RWPE2 (cell line): ENCODE results near the gene SNX24.
A peak's percentile ranks its signal among the peaks of the same experiment; 100 is the strongest.
"Not testable (repeated sequence)": the region's sequence is repeated elsewhere in the genome, so short reads cannot be mapped to it uniquely, and the experiment has no call there.

ENCODE experiments used
- ATAC-seq: fragments of 200-7000 bp; cut with Tn5 transposase; 3 replicates; pipeline ENCODE4 v1.9.1; 2021; ENCODE audit warnings: low read depth
- DNase-seq: peaks from one replicate; pipeline ENCODE4 v3.0.0-alpha.2; 2020; ENCODE audit warnings: low spot score
- H3K27ac ChIP-seq: fragments of 450-650 bp; 2 replicates; pipeline ENCODE4 v1.5.1; 2017; ENCODE audit warnings: mild to moderate bottlenecking; ENCODE audit not compliant: poor library complexity, severe bottlenecking
- H3K27me3 ChIP-seq: fragments of 250-450 bp; sonication (Bioruptor Pico); 2 replicates; pipeline ENCODE4 v1.5.1; 2021; ENCODE audit warnings: mild to moderate bottlenecking, moderate library complexity; ENCODE audit not compliant: insufficient read depth, poor library complexity, severe bottlenecking
- H3K36me3 ChIP-seq: fragments of 250-450 bp; sonication (Bioruptor Pico); 2 replicates; pipeline ENCODE4 v1.5.1; 2020; ENCODE audit warnings: low read depth, mild to moderate bottlenecking, moderate library complexity
- H3K4me1 ChIP-seq: fragments of 250-450 bp; sonication (Bioruptor Pico); 2 replicates; pipeline ENCODE4 v1.5.1; 2021; ENCODE audit warnings: mild to moderate bottlenecking, moderate library complexity; ENCODE audit not compliant: insufficient read depth, poor library complexity, severe bottlenecking
- H3K4me3 ChIP-seq: fragments of 250-450 bp; sonication (Bioruptor Pico); 2 replicates; pipeline ENCODE4 v1.5.1; 2021; ENCODE audit warnings: mild to moderate bottlenecking, moderate library complexity; ENCODE audit not compliant: severe bottlenecking
- H3K9me3 ChIP-seq: fragments of 250-450 bp; sonication (Bioruptor Pico); 2 replicates; pipeline ENCODE4 v1.5.1; 2021; ENCODE audit warnings: mild to moderate bottlenecking, moderate library complexity; ENCODE audit not compliant: severe bottlenecking
- TF ChIP-seq, protein P1 (sequence below): fragments of 450-650 bp; IDR thresholded peaks from one replicate; pipeline ENCODE4 v1.5.1; 2017; ENCODE audit warnings: mild to moderate bottlenecking, moderate library complexity; ENCODE audit not compliant: poor library complexity, severe bottlenecking

SNX24 gene

DNA sequence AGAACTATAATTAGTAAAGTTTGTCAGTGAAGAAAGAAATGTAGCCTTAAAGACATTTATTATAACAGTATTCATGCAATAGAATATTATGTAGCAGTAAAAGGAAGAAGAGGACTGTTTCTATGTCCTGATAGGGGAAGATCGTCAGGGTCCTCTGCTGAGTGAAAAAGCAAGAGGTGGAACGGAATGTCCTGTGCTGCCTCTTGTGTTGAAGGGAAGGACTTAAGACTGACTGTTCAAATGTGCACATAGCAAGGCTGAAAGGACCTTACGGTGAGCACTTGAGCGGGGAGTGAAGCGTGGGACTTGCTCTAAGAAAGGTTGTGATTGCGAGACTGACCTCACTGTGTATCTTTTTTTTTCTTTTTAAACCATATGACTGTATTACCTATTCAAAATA lies 63.2 kb downstream of the SNX24 start:
- no peak for ATAC-seq
- TF ChIP-seq, protein P1, sequence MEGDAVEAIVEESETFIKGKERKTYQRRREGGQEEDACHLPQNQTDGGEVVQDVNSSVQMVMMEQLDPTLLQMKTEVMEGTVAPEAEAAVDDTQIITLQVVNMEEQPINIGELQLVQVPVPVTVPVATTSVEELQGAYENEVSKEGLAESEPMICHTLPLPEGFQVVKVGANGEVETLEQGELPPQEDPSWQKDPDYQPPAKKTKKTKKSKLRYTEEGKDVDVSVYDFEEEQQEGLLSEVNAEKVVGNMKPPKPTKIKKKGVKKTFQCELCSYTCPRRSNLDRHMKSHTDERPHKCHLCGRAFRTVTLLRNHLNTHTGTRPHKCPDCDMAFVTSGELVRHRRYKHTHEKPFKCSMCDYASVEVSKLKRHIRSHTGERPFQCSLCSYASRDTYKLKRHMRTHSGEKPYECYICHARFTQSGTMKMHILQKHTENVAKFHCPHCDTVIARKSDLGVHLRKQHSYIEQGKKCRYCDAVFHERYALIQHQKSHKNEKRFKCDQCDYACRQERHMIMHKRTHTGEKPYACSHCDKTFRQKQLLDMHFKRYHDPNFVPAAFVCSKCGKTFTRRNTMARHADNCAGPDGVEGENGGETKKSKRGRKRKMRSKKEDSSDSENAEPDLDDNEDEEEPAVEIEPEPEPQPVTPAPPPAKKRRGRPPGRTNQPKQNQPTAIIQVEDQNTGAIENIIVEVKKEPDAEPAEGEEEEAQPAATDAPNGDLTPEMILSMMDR, result no peak
- no peak for DNase-seq
- H3K9me3 ChIP-seq, result no peaks in the 10 kb centered on the region
- H3K4me1 ChIP-seq, result peaks cover 14% of the 10 kb centered on the region
- no peak overlapping the region for H3K27ac ChIP-seq
- H3K4me3 ChIP-seq, result no peak overlapping the region
- H3K27me3 ChIP-seq, result no peaks in the 10 kb centered on the region
- no peaks in the 10 kb centered on the region for H3K36me3 ChIP-seq

DNA sequence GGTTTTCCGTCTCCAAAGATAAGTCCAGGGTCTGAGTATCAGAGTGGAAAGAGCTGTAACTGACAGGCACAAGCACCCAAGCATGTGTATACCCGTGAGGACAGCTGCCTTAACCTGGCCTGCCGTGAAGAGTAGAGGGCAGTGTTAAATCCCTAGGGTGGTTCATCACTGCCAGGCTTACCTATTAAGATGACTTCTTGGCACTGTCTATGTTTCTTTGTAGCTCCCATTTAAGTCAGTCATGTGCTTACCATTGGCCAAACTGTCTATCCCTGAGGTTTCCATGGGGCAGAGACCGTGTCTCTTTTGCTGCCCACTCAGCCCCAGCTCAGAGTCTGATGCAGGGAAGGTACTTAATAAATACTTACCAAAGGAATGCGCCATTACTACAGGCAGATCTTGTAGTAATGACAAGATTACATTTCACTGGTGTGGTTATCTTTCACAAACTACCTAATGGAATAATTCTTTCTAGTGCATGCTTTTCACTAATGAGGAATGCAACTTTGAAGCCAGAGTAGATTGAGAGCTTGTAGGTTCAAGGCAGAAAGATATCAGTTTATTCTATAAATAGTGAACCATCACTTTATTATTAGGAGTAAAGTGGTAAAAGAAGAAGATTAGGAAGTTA lies 64.2 kb downstream of the SNX24 start:
- H3K27ac ChIP-seq, result no peak overlapping the region
- TF ChIP-seq, protein P1, result no peak
- ATAC-seq, result no peak
- peaks cover 14% of the 10 kb centered on the region for H3K4me1 ChIP-seq
- H3K9me3 ChIP-seq, result no peaks in the 10 kb centered on the region
- H3K27me3 ChIP-seq, result no peaks in the 10 kb centered on the region
- DNase-seq, result no peak
- H3K36me3 ChIP-seq, result no peaks in the 10 kb centered on the region
- no peak overlapping the region for H3K4me3 ChIP-seq

- not testable (repeated sequence) for H3K4me1 ChIP-seq, H3K27ac ChIP-seq, H3K36me3 ChIP-seq, ATAC-seq, H3K4me3 ChIP-seq, H3K9me3 ChIP-seq, H3K27me3 ChIP-seq, DNase-seq
These were observed 68.0 kb downstream of the SNX24 start for GRCh38 chr5:122913436-122913835.

GRCh38 chr5:122915717-122916461 lies 70.5 kb downstream of the SNX24 start:
- peak; percentile 31; the same call in 1 of the 3 replicates for ATAC-seq
- Histone ChIP-seq H3K4me3 (no peak overlapping the region), H3K4me1 (peaks cover 4% of the 10 kb centered on the region), H3K36me3 (no peaks in the 10 kb centered on the region), H3K27ac (no peak overlapping the region), H3K27me3 (no peaks in the 10 kb centered on the region), H3K9me3 (no peaks in the 10 kb centered on the region)
- no peak for DNase-seq
- TF ChIP-seq, protein P1, result no peak

GRCh38 chr5:122916490-122916889 lies 71.1 kb downstream of the SNX24 start:
- Histone ChIP-seq H3K4me1 (peaks cover 4% of the 10 kb centered on the region), H3K27ac (no peak overlapping the region), H3K36me3 (no peaks in the 10 kb centered on the region), H3K9me3 (no peaks in the 10 kb centered on the region), H3K27me3 (no peaks in the 10 kb centered on the region), H3K4me3 (no peak overlapping the region)
- ATAC-seq, result no peak
- no peak for DNase-seq
- TF ChIP-seq, protein P1, result no peak
